ENCODE measurements around the gene PRDX3. TPM values are rescaled to one million over a fixed set of nuclear protein-coding genes. Genes with fewer than 3 reads are reported as not detected.
A peak's percentile ranks its signal among the peaks of the same experiment; 100 is the strongest.

PRDX3 gene
- total RNA-seq, 3 donors from 2014 or later, result 154 to 165 (median 164) TPM

- Histone ChIP-seq H3K27me3 (no peaks in the 10 kb centered on the region), H3K9me3 (no peaks in the 10 kb centered on the region), H3K36me3 (no peaks in the 10 kb centered on the region), H3K27ac (peak overlapping the region; percentile 86 to 93), H3K4me3 (peak overlapping the region; percentile 74 to 84 (median 83)), H3K4me1 (peaks cover 0 to 4% of the 10 kb centered on the region in 2 donors)
- TF ChIP-seq POLR2A (IDR thresholded peaks at IDR 0.05) (no peak), CTCF (IDR thresholded peaks at IDR 0.05) (no peak), POLR2AphosphoS5 (IDR thresholded peaks at IDR 0.05) (no peak)
- intact Hi-C loops (cut with DNase I; ENCODE audit: low total_unique reads), result no loop called here
- DNase-seq (ENCODE audit: low spot score in 2 of 2), result no peak
Measured at GRCh38 chr10:119166118-119166500, 12.5 kb downstream of the PRDX3 start.

GRCh38 chr10:119165171-119166117, 13.2 kb downstream of the PRDX3 start, which contains the start of gene SFXN4:
Gene SFXN4, minus strand, starts transcription at chr10:119165714. Its CDS starts 67 bp downstream, at chr10:119165647.
- TF ChIP-seq CTCF (IDR thresholded peaks at IDR 0.05), result no peak
- TF ChIP-seq POLR2A (IDR thresholded peaks at IDR 0.05), result no peak
- peak; percentile 63 to 77 (median 69) for TF ChIP-seq POLR2AphosphoS5 (IDR thresholded peaks at IDR 0.05)
- intact Hi-C loops (cut with DNase I; ENCODE audit: low total_unique reads), result no loop called here

GRCh38 chr10:119162452-119163092, 16.0 kb downstream of the PRDX3 start:
- peaks cover 0 to 4% of the 10 kb centered on the region in 2 donors for H3K4me1 ChIP-seq
- DNase-seq (ENCODE audit: low spot score in 2 of 2), result no peak
- no peak for TF ChIP-seq CTCF (IDR thresholded peaks at IDR 0.05)
- TF ChIP-seq POLR2A (IDR thresholded peaks at IDR 0.05), result no peak
- TF ChIP-seq POLR2AphosphoS5 (IDR thresholded peaks at IDR 0.05), result no peak
- H3K27ac ChIP-seq, result no peak overlapping the region
- no peaks in the 10 kb centered on the region for H3K36me3 ChIP-seq
- H3K9me3 ChIP-seq, result no peaks in the 10 kb centered on the region
- no peaks in the 10 kb centered on the region for H3K27me3 ChIP-seq
- H3K4me3 ChIP-seq, result no peak overlapping the region
- intact Hi-C loops (cut with DNase I; ENCODE audit: low total_unique reads), result no loop called here

More at GRCh38 chr10:119165171-119166117, 13.2 kb downstream of the PRDX3 start, which contains the start of gene SFXN4:
- H3K27me3 ChIP-seq, result no peaks in the 10 kb centered on the region
- no peaks in the 10 kb centered on the region for H3K9me3 ChIP-seq
- H3K36me3 ChIP-seq, result no peaks in the 10 kb centered on the region
- H3K27ac ChIP-seq, result peak within 1 kb of the TSS; percentile 86 to 93
- peaks cover 0 to 4% of the 10 kb centered on the region in 2 donors for H3K4me1 ChIP-seq
- DNase-seq (ENCODE audit: low spot score in 2 of 2), result peak; percentile 51 to 62
- H3K4me3 ChIP-seq, result peak within 1 kb of the TSS; percentile 74 to 84 (median 83)

- H3K27ac ChIP-seq, result no peak overlapping the region
- intact Hi-C loops (cut with DNase I; ENCODE audit: low total_unique reads), result no loop called here
- H3K27me3 ChIP-seq, result no peaks in the 10 kb centered on the region
- peaks cover 0 to 4% of the 10 kb centered on the region in 2 donors for H3K4me1 ChIP-seq
- no peaks in the 10 kb centered on the region for H3K9me3 ChIP-seq
- no peak for TF ChIP-seq POLR2AphosphoS5 (IDR thresholded peaks at IDR 0.05)
- no peak for TF ChIP-seq CTCF (IDR thresholded peaks at IDR 0.05)
- TF ChIP-seq POLR2A (IDR thresholded peaks at IDR 0.05), result no peak
- no peak overlapping the region for H3K4me3 ChIP-seq
- DNase-seq (ENCODE audit: low spot score in 2 of 2), result no peak
- no peaks in the 10 kb centered on the region for H3K36me3 ChIP-seq
Measured at GRCh38 chr10:119161680-119162451, 16.7 kb downstream of the PRDX3 start.

All from breast epithelium (tissue), 4 donors.